ENCODE results near the gene LSAMP. TPM values are rescaled to one million over a fixed set of nuclear protein-coding genes. Genes with fewer than 3 reads are reported as not detected.

Gene LSAMP
- polyA plus RNA-seq, 3 donors, result not detected

DNA sequence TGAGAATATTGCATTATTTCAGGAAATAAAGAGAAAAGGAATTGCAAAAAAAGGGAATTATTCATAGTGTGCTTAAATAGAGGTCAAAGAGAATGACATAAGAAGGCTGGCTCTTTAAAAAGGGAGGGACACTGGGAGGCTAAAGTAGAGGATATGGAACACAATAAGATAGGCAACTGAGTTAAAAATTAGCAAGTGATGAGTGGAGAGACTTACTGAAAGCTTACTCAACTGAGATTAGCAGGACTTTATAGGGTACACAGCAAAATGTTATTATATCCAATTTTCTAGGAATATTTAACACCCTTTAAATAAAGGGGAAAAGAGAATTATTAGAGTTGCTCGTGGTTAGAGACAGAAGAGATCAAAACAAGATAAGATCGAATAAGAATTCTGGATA, 375.2 kb downstream of the LSAMP start:
- H3K27me3 Mint-ChIP-seq (ENCODE audit: low read depth in 3 of 3), result peaks cover 0 to 1% (median 0%) of the 10 kb centered on the region in 3 donors
- Histone ChIP-seq H3K4me3 (replicated peaks in 1 of 3; ENCODE audit: low read depth in 2 of 3, low read length in 3 of 3) (no peak overlapping the region), H3K79me2 (ENCODE audit: insufficient read depth, low read length) (no peaks in the 10 kb centered on the region), H3K36me3 (replicated peaks in 1 of 2; ENCODE audit: control insufficient read depth in 1 of 2, insufficient read depth in 2 of 2, low read length in 2 of 2) (no peaks in the 10 kb centered on the region), H3K9ac (ENCODE audit: insufficient read depth, low read length, poor library complexity, severe bottlenecking) (no peak overlapping the region), H3K4me1 (ENCODE audit: control insufficient read depth in 1 of 2, insufficient read depth in 2 of 2, low read length in 2 of 2) (no peaks in the 10 kb centered on the region), H3K4me2 (replicated peaks; ENCODE audit: extremely low read depth, low read length, poor library complexity, severe bottlenecking) (no peak overlapping the region), H3K27ac (ENCODE audit: low read depth in 1 of 2, low read length in 2 of 2) (no peak overlapping the region), H3K9me3 (replicated peaks in 1 of 2; ENCODE audit: control insufficient read depth in 1 of 2, insufficient read depth in 1 of 2, low read length in 2 of 2) (no peaks in the 10 kb centered on the region), H3K27me3 (ENCODE audit: control insufficient read depth in 2 of 2, insufficient read depth in 2 of 2, low read length in 2 of 2) (no peaks in the 10 kb centered on the region), H2AFZ (ENCODE audit: insufficient read depth, low read depth, low read length, poor library complexity, severe bottlenecking) (no peak overlapping the region), H4K20me1 (ENCODE audit: insufficient read depth, low read length) (no peaks in the 10 kb centered on the region)
- no peaks in the 10 kb centered on the region for H3K4me1 Mint-ChIP-seq
- H3K36me3 Mint-ChIP-seq, result no peaks in the 10 kb centered on the region
- 90% methylated on average over 2 of the region's 2 CpGs for WGBS (ENCODE audit: insufficient coverage)
- intact Hi-C loops (cut with micrococcal nuclease), result no loop called here
- H3K9me3 Mint-ChIP-seq, result peaks cover 0 to 3% (median under 1%) of the 10 kb centered on the region in 7 donors
- no peak overlapping the region for H3K27ac Mint-ChIP-seq
- DNase-seq, result no peak
- no peak overlapping the region for H3K4me3 Mint-ChIP-seq
- TF ChIP-seq, protein P1, sequence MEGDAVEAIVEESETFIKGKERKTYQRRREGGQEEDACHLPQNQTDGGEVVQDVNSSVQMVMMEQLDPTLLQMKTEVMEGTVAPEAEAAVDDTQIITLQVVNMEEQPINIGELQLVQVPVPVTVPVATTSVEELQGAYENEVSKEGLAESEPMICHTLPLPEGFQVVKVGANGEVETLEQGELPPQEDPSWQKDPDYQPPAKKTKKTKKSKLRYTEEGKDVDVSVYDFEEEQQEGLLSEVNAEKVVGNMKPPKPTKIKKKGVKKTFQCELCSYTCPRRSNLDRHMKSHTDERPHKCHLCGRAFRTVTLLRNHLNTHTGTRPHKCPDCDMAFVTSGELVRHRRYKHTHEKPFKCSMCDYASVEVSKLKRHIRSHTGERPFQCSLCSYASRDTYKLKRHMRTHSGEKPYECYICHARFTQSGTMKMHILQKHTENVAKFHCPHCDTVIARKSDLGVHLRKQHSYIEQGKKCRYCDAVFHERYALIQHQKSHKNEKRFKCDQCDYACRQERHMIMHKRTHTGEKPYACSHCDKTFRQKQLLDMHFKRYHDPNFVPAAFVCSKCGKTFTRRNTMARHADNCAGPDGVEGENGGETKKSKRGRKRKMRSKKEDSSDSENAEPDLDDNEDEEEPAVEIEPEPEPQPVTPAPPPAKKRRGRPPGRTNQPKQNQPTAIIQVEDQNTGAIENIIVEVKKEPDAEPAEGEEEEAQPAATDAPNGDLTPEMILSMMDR (IDR thresholded peaks at IDR 0.05), result no peak

DNA sequence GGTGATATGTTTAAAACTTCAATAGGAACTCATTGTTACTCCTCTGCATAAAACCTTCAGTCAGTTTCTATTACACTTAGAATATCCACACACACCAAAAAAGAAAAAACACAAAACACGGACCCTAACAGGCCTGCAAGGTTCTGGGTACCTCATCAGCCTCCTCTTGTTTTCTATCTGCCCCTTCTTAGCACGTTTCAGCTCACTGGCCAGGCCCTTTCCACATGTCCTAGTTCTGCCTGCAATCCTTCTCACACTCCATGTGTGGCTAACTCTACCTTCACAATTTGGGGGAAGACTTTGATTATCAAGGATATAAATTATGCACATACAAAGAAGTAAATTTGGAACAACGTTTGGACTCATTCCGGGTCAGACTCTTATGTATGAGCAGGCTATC, 376.3 kb downstream of the LSAMP start:
- H3K4me1 Mint-ChIP-seq, result no peaks in the 10 kb centered on the region
- no peak overlapping the region for H2AFZ ChIP-seq (ENCODE audit: insufficient read depth, low read depth, low read length, poor library complexity, severe bottlenecking)
- TF ChIP-seq, protein P1 (IDR thresholded peaks at IDR 0.05), result no peak

More for the DNA sequence above, 376.3 kb downstream of the LSAMP start:
- Histone ChIP-seq H3K9ac (ENCODE audit: insufficient read depth, low read length, poor library complexity, severe bottlenecking) (no peak overlapping the region), H3K27me3 (ENCODE audit: control insufficient read depth in 2 of 2, insufficient read depth in 2 of 2, low read length in 2 of 2) (no peaks in the 10 kb centered on the region), H3K36me3 (replicated peaks in 1 of 2; ENCODE audit: control insufficient read depth in 1 of 2, insufficient read depth in 2 of 2, low read length in 2 of 2) (no peaks in the 10 kb centered on the region), H4K20me1 (ENCODE audit: insufficient read depth, low read length) (no peaks in the 10 kb centered on the region), H3K4me3 (replicated peaks in 1 of 3; ENCODE audit: low read depth in 2 of 3, low read length in 3 of 3) (no peak overlapping the region), H3K4me2 (replicated peaks; ENCODE audit: extremely low read depth, low read length, poor library complexity, severe bottlenecking) (no peak overlapping the region), H3K27ac (ENCODE audit: low read depth in 1 of 2, low read length in 2 of 2) (no peak overlapping the region), H3K79me2 (ENCODE audit: insufficient read depth, low read length) (no peaks in the 10 kb centered on the region), H3K9me3 (replicated peaks in 1 of 2; ENCODE audit: control insufficient read depth in 1 of 2, insufficient read depth in 1 of 2, low read length in 2 of 2) (no peaks in the 10 kb centered on the region), H3K4me1 (ENCODE audit: control insufficient read depth in 1 of 2, insufficient read depth in 2 of 2, low read length in 2 of 2) (no peaks in the 10 kb centered on the region)
- peaks cover 0 to 3% (median 0%) of the 10 kb centered on the region in 7 donors for H3K9me3 Mint-ChIP-seq
- no peak for DNase-seq
- intact Hi-C loops (cut with micrococcal nuclease), result no loop called here
- H3K27ac Mint-ChIP-seq, result no peak overlapping the region
- H3K27me3 Mint-ChIP-seq (ENCODE audit: low read depth in 3 of 3), result peaks cover 0 to 1% (median 0%) of the 10 kb centered on the region in 3 donors
- H3K36me3 Mint-ChIP-seq, result no peaks in the 10 kb centered on the region
- no peak overlapping the region for H3K4me3 Mint-ChIP-seq
- 83% methylated on average over 1 of the region's 4 CpGs for WGBS (ENCODE audit: insufficient coverage)
